GM12892 (cell line): Measurements from ENCODE around the gene PRSS36.

Experiments
- POLR2A ChIP-seq: IDR thresholded peaks from 2 replicates; pipeline ENCODE4 v1.6.1; 2011; ENCODE audit warnings: low read depth, low read length, control low read depth
- POLR2AphosphoS5 ChIP-seq: IDR thresholded peaks from 2 replicates; pipeline ENCODE4 v1.6.1; 2011; ENCODE audit warnings: low read depth, low read length, control low read depth
- TAF1 ChIP-seq: IDR thresholded peaks from 2 replicates; pipeline ENCODE4 v1.6.1; 2011; ENCODE audit warnings: low read depth, mild to moderate bottlenecking, control low read depth, low read length, borderline replicate concordance

DNA sequence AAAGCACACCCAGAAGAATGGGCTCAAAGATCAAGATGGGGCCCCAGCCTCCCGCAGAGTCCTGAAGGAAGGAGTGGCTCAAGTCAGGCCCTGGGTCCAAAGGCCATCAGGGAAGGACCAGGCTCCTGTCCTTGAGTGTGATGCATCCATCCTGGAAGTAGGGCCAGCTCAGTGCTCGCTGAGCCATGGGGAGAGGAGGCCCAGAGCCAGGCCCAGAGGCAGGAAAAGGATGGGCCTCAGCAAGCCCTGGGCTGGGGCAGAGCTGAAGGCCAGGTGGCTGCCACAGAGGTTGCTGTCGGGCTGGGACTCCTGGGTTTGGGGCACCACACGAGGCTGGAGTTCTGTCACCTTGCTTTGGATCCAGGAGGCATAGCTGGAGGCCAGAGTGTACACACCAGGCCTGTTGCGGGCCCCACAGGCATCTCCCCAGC is 18.0 kb downstream of the PRSS36 start:
- no peak for TF ChIP-seq POLR2A
- TF ChIP-seq POLR2AphosphoS5 = no peak
- TF ChIP-seq TAF1 = no peak
